GM19397 (cell line): ENCODE measurements around the gene GPR148.

Experiments used
- ATAC-seq: cut with Tn5 transposase; IDR thresholded peaks from one replicate; pipeline ENCODE4 v1.9.1; 2021; ENCODE audit warnings: mild to moderate bottlenecking, moderate library complexity; ENCODE audit not compliant: unreplicated experiment

Gene GPR148

DNA sequence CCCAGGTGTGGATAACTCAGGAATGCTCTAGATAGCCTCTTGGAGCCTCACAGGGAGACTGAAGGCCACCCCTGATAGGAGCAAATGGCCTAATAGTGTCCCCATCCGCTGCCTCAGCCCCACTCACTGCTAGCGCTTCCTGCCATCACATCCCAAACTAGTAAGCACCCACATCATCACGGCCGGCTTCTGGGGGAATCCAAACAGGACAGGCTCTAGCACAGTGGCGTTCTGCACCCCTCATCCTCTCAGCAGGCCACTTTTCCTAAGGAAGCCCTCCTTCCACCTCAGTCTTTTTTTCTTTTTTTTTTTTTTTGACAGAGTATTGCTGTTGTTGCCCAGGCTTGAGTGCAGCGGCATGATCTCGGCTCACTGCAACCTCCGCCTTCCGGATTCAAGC lies 20.2 kb downstream of the GPR148 start:
- no peak for ATAC-seq

DNA sequence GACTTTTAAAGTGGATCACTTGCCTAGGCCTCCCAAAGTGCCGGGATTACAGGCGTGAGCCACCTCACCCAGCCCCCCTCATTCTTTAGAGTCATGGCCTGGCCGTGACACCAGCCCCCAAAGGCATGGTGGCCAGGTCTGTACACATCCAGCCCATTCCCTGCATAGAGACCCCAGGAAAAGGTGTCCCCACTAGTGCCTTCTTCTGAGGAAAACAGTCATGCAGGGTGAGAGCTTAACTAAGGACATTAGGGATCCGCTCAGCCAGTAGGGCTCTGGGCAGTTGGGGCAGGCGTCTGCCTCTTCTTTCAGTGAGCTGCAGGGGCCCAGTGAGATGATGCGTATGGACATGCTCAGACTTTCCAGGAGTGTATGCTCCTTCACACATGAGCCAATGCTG lies 20.8 kb downstream of the GPR148 start:
- ATAC-seq: no peak

DNA sequence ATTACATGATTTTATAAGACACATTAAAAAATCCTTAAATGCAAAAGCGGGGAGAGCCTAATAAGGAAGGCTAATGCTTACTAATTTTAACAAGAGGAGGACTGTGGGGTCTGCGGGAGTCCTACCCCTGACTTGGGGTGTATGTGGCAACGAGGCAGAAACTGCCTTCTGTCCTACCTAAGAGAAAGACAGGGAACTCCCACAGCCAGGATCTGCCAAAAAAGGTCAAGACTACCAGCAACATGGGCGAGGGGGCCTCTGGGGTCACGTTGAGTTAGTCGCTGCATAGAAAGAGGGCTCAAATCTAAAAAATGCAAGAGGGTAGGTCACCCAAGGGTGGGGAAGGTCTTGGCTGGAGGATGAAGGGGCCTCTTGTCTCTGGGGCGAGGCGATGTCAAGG lies 25.9 kb downstream of the GPR148 start:
- no peak for ATAC-seq

DNA sequence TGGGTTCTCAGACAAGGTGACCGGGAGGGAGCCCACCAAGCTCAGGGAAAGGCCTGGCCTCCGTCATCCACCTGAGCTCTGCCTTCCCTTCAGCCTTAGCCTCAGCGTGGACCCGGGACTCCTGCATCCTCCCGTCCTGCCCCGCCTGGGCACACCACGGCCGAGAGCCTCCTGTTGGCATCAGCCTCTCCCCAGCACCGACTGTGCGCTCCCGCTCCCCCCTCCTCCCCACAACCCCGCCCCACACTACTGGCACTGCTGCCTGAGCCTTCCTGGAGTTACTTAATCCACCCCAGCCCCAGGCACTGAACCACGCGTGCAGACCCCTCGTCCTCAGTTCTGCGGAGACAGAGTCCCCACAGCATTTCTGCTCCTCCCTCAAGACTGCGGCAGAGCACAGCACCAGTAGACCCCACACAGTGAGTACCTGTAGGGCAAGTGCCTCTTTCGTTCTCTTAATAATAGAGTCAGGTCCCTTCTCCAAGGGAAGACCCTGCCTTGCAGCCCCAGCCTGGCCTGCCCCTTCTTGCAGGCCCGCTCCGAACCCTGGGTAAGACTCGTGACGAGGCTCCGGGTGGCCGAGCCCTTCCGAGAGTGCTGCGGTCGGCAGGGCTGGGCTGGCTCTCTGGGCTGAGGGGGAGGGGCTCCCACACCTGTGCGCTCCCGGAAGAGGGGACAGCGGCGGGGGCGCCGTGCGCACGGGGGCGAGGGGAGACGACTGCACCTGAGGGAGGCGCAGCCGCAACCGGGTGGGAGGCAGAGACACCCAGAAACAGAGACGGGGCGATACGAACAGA lies 26.6 kb downstream of the GPR148 start, which contains the start of gene AMER3:
TSS of gene AMER3 (plus strand) at position 285 of the 797 bp plus-strand sequence. CDS start 6,533 bp downstream, outside the sequence.
- no peak for ATAC-seq

DNA sequence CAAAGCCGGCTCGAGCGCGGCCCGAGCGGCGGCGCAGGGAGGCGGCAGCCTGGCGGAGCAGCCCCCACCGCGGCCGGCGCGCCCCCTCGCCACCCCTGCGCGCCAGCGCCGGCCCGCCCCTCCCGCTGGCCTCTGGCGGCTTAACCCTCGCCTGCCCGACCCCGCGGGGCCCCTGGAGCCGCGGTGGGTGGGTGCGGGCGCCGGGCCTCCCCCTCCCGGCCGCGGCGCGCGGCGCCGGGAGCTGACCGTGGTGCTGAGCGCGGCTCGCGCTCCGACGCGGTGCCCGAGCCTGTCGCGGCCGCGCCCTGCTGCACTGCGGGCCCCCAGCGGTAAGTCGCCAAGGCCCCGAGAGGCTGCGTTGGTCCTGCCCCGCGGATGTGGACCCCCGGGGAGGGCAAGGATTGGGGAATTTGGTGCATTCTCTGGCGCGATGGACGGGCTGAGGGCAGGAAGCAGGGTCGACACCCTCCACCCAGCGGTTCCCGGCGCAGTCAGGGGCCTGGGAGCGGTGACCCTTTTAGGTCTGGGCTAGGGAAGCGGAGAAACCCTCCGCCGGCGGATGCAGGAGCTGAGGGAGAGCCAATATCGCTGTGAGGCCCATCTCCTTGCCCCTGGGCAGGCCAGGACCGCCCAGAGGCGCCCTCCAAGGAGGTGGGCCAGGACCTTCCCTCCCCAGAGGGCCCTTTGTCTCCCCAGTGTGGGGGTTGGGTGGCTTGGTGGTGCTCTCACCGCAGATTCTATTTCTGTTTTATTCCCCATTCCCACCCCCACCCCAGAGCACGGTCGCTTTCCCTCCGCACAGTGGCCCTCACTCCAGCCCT lies 27.4 kb downstream of the GPR148 start:
- no peak for ATAC-seq

DNA sequence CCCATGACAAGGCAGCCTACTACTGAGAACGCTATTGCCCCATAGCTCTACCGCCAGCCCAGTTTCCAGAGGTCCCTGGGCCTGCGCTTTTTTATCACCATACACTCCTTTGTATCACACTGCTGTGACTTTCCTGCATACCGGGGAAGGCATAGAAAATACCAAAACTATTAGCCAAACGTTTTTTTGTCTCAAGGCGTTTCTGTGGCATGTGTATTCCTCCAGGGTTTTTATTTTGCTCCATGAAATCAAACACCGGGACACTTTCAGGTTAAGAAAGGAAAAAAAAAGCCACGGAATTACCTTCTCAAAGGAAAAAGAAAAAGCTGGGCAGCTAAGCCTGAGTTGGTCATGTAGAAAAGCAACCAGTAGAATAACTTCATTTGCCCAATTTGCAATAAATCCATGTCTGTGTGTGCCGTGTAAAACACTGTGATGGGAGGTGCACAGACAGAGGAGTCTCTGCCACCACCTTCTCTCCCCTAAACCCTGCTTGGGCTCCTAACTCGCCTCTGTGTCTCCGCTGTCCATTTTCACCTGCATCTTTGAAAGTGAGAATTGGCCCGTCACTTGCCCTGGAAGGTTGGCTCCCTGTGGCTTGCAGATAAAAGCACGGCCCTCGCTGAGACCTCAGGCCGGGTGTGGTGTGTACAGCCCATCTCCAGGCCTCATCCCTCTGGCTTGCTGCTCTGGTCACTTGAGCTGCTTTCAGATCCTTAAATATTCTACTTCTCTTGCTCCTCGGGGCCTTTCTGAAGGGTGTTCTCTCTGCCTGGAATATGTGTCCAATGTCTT lies 28.2 kb downstream of the GPR148 start:
- no peak for ATAC-seq

DNA sequence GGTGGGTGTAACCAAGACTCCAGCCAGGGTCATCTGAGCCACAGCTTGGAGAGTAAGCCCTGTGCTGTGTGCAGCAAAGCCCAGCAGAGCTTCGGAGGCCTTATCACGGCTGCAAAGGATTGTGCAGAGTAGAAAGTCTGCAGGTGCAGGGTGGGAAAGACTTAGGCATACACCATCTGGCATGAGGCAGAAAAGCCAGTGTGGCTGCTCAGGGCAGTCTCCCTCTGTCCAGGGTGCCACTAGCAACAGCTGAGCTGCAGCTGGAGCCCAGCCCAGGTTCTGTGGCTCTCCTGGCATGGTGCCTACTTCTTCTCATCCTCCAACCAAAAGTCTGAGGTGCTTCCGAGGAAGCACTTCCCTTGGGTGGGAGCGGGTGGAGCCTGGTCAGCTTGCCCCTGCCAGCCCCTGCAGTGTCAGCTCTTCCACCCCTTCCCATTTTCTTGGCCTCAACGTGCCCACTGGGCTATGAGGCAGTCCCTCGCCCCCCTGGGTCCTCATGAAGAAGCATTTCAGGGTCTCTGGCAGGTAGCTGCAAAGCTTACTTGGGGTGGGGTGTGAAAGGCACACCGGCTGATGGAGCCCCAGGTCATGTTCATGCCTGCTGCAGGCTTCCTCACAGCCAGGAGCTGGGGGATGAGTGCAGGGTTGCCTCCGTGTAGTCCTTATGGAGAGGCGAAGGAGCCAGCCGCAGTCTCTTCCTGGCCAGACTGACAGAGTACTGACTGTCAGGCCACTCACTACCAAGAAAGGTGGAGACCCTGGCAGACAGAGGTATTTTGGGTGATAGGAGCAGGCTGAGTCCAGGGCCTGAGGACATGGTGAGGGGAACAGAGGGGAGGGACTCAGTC lies 31.3 kb downstream of the GPR148 start:
- no peak for ATAC-seq

DNA sequence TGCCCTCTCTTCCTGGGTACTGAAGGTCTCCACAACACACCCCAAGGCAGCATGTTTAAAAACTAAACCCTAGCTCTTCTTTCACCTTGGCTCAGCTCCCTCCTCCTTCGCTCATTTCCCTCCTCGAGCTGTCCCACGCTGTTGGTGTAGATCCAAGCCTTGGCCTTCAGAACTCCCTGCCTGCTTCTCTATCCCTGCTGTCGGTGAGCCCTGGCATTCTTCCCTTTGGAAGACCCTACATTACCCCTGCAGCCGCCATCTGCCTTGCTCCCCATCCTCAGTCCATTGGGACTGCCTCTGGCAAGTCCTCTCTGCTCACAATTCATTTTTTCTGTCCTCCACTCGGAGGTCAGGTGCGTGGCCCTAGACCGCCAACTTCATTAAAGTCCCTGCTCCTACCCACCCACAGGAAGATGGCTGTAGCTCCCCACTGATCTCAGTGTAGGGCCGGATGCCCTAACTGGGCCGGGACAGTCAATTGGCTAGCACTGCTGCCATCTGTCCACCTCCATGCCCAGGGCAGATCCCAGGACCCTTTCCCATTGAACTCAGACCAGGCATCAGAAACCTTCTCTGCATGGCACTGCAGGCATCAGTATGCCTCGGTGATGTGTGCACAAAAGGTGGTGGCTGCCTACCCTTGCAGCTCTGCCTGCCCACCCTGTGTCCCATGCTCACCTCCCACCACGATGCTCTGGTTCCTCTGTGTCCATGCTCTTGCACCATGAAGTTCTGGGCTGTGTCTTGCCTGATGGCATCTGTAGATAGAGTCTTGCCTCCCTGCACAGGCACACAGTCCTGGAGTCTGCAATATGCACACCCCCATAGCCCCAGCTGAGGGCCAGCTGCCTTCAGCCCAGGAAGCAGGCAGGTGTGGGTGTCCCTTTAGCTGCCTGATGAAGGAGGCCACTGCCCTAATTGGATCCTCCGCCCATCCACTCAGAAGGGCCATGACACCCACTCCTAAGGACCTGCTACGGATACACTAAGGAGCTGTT lies 32.2 kb downstream of the GPR148 start:
- no peak for ATAC-seq

DNA sequence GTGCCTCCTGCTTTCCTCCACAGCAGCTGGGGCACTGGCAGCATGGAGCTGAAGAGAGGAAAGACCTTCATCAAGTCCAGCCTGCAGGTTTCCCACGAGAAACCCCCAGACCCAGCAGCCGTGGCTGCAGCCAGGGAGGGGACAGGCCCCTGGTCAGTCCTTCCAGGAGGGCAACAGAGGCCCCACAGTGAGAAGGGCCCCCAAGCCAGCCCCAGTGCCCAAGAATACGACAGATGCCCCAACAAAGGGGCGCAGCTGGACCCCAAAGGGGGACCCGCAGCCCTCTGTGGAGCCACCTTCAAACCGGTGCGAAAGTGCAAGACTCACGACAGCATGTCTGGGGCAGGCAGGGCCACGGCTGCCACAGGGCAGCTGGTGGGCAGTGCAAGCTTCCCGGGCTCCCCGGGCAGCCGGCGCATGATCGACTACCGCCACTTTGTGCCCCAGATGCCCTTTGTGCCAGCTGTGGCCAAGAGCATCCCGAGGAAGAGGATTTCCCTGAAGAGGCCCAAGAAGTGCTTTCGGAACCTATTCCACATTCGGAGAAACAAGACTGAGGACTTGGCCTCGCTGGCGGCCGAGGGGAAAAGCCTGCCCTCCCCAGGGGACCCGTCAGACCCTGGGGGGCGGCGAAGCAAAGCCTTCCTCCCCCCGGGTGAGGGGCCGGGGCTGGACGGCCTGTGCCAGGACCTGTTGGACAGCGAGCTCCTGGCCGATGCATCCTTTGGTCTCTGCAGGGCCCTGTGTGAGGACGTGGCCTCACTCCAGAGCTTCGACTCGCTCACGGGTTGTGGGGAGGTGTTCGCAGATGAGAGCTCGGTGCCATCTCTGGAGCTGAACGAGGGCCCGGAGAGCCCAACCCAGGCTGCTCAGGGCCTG lies 33.4 kb downstream of the GPR148 start:
- ATAC-seq: no peak

DNA sequence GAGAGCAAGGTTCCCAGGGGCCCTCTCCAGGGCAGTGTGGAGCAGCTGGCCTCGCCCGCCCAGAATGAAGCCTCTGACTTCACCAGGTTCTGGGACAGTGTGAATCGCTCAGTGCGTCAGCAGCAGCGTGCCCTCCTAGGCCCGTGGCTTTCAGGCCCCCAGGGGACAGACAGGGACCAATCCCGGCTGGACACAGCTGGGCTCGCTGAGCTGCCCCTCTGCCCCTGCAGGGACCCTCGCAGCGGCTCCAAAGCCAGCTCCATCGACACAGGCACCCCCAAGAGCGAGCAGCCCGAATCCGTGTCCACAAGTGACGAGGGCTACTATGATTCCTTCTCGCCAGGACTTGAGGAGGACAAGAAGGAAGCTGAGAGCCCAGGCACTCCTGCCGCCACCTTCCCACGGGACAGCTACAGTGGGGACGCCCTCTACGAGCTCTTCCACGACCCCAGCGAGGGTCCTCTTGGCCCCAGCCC lies 34.1 kb downstream of the GPR148 start:
- ATAC-seq: no peak

DNA sequence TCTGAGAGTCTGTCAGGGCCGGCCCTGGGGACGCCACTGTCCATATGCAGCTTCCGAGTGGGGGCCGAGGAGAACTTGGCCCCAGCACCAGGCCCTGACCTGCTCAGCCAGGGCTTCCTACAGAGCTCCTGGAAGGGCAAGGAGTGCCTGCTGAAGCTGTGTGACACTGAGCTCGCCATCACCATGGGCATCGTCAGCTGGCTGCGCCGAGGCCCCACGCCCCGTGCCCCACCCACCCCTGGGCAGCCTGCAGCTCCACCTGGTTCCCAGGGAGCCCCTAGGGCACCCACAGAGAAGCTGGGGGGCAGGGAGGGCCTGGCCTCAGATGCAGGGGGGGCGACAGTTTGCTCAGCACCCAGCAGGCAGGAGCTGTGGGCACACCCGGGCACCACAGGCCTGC lies 34.5 kb downstream of the GPR148 start:
- no peak for ATAC-seq

DNA sequence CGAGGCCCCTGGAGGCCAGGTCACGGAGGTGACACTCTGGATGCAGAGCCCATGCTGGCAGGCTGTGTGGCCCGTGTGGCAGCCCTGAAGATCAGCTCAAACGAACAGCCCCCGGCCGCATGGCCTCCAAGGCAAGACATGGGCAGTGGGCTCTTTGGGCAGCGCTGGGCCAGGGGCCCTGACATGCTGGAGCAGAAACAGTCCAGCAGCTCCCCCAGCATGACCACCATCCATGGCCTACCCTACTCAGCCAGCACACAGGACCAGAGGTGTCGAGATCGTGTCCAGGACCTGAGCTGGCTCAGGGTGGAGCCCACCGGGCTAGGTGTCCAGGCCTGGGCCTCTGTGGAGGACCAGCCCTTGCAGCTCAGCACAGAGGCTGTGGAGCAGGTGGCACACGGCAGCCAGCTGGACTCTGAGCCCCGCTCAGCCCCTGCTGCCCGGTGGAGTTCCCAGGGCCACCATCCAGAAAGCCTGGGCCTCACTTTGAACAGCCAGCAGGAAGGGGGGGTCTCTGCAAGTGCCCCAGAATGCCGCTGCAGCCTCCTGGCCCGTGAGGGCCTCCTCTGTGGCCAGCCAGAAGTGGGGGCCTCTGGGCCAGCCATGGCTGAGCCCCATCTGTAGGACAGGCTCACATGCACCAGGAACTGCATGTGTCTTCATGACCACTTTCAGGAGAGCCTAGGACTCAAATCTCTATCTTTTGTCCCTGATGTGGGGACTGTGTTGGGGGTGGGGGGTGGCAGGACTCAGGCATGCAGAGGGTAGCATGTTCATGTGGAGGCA lies 35.4 kb downstream of the GPR148 start:
- ATAC-seq: no peak

DNA sequence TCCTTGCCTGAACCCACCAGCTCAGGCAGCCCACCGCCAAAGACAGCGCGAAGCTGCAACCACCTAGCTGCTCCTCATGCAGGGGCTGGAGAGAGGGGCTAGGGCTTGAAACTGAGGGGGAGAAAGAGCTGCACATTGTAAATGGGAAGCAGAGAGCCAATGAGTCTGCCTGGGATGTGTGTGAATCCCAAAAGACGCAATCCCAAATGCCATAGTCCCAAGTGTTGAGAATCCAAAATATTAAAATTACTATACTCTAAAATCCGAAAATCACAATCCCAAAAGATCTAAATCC lies 35.9 kb downstream of the GPR148 start:
- ATAC-seq: no peak

DNA sequence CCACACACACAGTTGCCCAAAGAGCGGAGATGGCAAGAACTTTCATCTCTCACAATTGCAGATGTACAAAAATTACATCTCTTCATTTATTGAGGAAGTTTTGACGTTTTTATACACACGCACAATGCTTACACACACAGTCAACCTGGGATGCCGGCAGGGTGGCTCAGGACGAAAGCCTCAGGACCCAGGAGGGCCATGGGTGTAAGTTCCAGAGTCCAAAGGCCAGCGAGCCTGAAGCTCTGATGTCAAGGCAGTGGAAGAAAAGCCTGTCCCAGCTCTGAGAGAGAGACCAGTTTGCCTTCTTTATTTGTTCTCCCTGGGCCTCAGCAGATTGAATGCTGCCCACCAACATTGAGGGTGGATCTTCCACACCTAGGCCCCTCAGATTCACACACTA lies 36.6 kb downstream of the GPR148 start:
- no peak for ATAC-seq

DNA sequence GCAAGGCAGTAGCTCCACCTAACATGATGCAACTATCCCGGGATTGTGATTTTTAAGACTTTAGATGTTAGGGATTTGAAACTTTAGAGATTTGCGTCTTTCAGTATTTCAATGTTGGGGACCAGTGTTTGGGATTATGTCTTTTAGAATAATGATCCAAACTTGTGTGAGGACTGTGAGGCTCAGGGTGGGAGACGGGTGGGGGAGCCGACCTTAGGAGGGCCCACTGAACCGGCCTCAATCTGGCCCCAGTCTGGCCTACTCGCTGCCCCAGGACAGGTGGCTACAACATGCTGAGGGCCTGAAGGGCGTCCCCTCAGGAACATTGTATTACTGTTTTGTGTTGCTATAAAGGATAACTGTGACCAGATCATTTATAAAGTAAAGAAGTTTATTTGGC lies 37.2 kb downstream of the GPR148 start:
- no peak for ATAC-seq

DNA sequence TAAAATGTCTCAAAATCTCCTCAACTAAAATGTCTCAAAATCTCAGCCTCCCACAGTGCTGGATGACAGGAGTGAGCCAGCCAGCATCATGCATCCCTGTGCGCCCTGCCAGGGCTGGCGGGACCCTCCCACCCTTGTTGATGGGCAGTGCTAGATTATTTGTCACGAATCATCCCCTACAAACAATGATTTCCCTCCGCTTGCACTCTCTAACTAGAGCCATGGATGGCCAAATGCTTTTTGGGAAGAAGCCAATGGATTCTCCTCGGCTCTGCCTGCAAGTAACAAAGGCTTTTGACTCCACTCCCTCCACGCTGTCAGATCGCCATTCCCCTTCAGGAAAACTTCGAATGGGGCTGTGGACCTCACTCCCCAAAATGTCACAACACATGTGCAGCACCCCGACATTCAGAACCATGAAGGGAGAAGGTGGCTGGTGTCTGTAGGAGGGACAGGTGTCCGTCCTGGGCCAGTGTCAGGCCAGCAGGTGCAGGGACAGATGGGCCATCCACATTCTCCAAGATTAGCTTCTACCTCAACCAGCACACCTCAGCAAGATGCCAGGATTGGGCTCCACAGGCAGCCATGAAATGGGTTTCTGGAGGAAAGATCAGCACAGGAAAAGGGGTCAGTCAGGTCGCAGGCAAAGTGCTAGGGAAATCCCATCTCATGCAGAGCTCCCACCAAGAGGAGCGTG lies 38.0 kb downstream of the GPR148 start:
- ATAC-seq: no peak

DNA sequence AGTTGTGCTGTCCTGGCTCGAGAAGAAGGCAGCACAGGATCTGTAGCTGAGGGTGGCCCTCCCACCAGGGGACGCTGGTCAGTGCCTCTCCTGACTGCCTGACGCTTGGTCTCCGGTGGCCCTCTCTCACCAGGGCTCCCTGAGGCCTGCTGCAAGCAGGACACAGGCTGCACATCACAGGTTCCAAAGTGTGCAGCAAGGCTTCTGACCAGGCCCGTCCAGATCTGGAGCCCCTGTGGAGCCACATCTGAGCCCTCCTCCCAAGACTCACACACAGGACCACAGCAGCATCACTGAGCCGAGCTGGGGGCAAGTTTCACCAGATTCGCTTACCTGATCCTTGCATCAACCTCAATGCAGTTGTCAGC lies 38.5 kb downstream of the GPR148 start:
- no peak for ATAC-seq
